ENCODE results near the gene MAP7. TPM values are rescaled to one million over a fixed set of nuclear protein-coding genes. Genes with fewer than 3 reads are reported as not detected.

MAP7 gene
- total and polyA plus RNA-seq, 2 experiments from 2014 or later, result 0.76 to 0.79 TPM

GRCh38 chr6:136475686-136476085 lies 74.5 kb downstream of the MAP7 start:
- H3K36me3 ChIP-seq (ENCODE audit: low read depth), result no peaks in the 10 kb centered on the region
- no peak overlapping the region for H3K9ac ChIP-seq
- H4K20me1 ChIP-seq (ENCODE audit: insufficient read depth), result no peaks in the 10 kb centered on the region
- in situ Hi-C loops (cut with MboI), result no loop called here
- 68 to 79% methylated on average over 4 of the region's 4 CpGs for WGBS, 2 experiments (ENCODE audit: low coverage in 1 of 2, low lambda C conversion rate in 2 of 2, missing lambda C conversion rate in 2 of 2)
- no peak overlapping the region for H3K4me2 ChIP-seq (ENCODE audit: unreplicated experiment)
- H2AFZ ChIP-seq, result no peak overlapping the region
- no peaks in the 10 kb centered on the region for H3F3A ChIP-seq (ENCODE audit: insufficient read depth)
- no peak for DNase-seq
- H3K27ac ChIP-seq, result no peak overlapping the region
- no peaks in the 10 kb centered on the region for H3K9me3 ChIP-seq (ENCODE audit: low read depth)
- H3K79me2 ChIP-seq (ENCODE audit: insufficient read depth), result no peaks in the 10 kb centered on the region
- TF ChIP-seq EZH2phosphoT487 (IDR thresholded peaks at IDR 0.05; ENCODE audit: insufficient read depth, low read depth) (no peak), EZH2 (IDR thresholded peaks at IDR 0.05; ENCODE audit: insufficient read depth, poor library complexity, severe bottlenecking) (no peak)
- no peaks in the 10 kb centered on the region for H3K27me3 ChIP-seq (replicated peaks; ENCODE audit: insufficient read depth)
- H3K9me2 ChIP-seq (ENCODE audit: insufficient read depth), result no peaks in the 10 kb centered on the region
- no peaks in the 10 kb centered on the region; the same call in 1 of the 2 replicates for H3K4me1 ChIP-seq (ENCODE audit: insufficient read depth)
- H3K4me3 ChIP-seq, result no peak overlapping the region

GRCh38 chr6:136474241-136474640 lies 76.0 kb downstream of the MAP7 start:
- Histone ChIP-seq H3K4me1 (ENCODE audit: insufficient read depth) (no peaks in the 10 kb centered on the region; the same call in 1 of the 2 replicates), H3K27me3 (replicated peaks; ENCODE audit: insufficient read depth) (no peaks in the 10 kb centered on the region)

GRCh38 chr6:136471922-136472321 lies 78.3 kb downstream of the MAP7 start:
- Histone ChIP-seq H3F3A (ENCODE audit: insufficient read depth) (no peaks in the 10 kb centered on the region), H3K4me3 (no peak overlapping the region), H4K20me1 (ENCODE audit: insufficient read depth) (no peaks in the 10 kb centered on the region), H3K27me3 (replicated peaks; ENCODE audit: insufficient read depth) (no peaks in the 10 kb centered on the region), H3K36me3 (ENCODE audit: low read depth) (no peaks in the 10 kb centered on the region), H3K4me2 (ENCODE audit: unreplicated experiment) (no peak overlapping the region), H3K79me2 (ENCODE audit: insufficient read depth) (no peaks in the 10 kb centered on the region), H3K9me2 (ENCODE audit: insufficient read depth) (no peaks in the 10 kb centered on the region), H2AFZ (no peak overlapping the region), H3K9ac (no peak overlapping the region), H3K4me1 (ENCODE audit: insufficient read depth) (no peaks in the 10 kb centered on the region; the same call in 1 of the 2 replicates), H3K9me3 (ENCODE audit: low read depth) (no peaks in the 10 kb centered on the region), H3K27ac (no peak overlapping the region)
- WGBS, 2 experiments (ENCODE audit: low coverage in 1 of 2, low lambda C conversion rate in 2 of 2, missing lambda C conversion rate in 2 of 2), result 89 to 94% methylated on average over 1 of the region's 1 CpG
- in situ Hi-C loops (cut with MboI), result no loop called here
- DNase-seq, result no peak
- no peak for TF ChIP-seq EZH2phosphoT487 (IDR thresholded peaks at IDR 0.05; ENCODE audit: insufficient read depth, low read depth)
- no peak for TF ChIP-seq EZH2 (IDR thresholded peaks at IDR 0.05; ENCODE audit: insufficient read depth, poor library complexity, severe bottlenecking)

More at GRCh38 chr6:136474241-136474640, 76.0 kb downstream of the MAP7 start:
- H3K4me3 ChIP-seq, result no peak overlapping the region
- no peak for TF ChIP-seq EZH2 (IDR thresholded peaks at IDR 0.05; ENCODE audit: insufficient read depth, poor library complexity, severe bottlenecking)
- no peak for TF ChIP-seq EZH2phosphoT487 (IDR thresholded peaks at IDR 0.05; ENCODE audit: insufficient read depth, low read depth)
- H3K36me3 ChIP-seq (ENCODE audit: low read depth), result no peaks in the 10 kb centered on the region
- no peaks in the 10 kb centered on the region for H3K79me2 ChIP-seq (ENCODE audit: insufficient read depth)
- in situ Hi-C loops (cut with MboI), result no loop called here
- H3K9me2 ChIP-seq (ENCODE audit: insufficient read depth), result no peaks in the 10 kb centered on the region
- no peaks in the 10 kb centered on the region for H3K9me3 ChIP-seq (ENCODE audit: low read depth)
- no peak overlapping the region for H3K9ac ChIP-seq
- 73 to 78% methylated on average over 6 of the region's 6 CpGs for WGBS, 2 experiments (ENCODE audit: low coverage in 1 of 2, low lambda C conversion rate in 2 of 2, missing lambda C conversion rate in 2 of 2)
- no peak overlapping the region for H3K27ac ChIP-seq
- no peaks in the 10 kb centered on the region for H4K20me1 ChIP-seq (ENCODE audit: insufficient read depth)
- H3K4me2 ChIP-seq (ENCODE audit: unreplicated experiment), result no peak overlapping the region
- no peak overlapping the region for H2AFZ ChIP-seq
- no peak for DNase-seq
- no peaks in the 10 kb centered on the region for H3F3A ChIP-seq (ENCODE audit: insufficient read depth)

GRCh38 chr6:136471372-136471771 lies 78.8 kb downstream of the MAP7 start:
- DNase-seq, result peak; percentile 11
- H3K9me2 ChIP-seq (ENCODE audit: insufficient read depth), result no peaks in the 10 kb centered on the region
- H3K9me3 ChIP-seq (ENCODE audit: low read depth), result no peaks in the 10 kb centered on the region
- no peaks in the 10 kb centered on the region for H3K27me3 ChIP-seq (replicated peaks; ENCODE audit: insufficient read depth)
- H3K79me2 ChIP-seq (ENCODE audit: insufficient read depth), result no peaks in the 10 kb centered on the region
- no peaks in the 10 kb centered on the region for H4K20me1 ChIP-seq (ENCODE audit: insufficient read depth)
- H2AFZ ChIP-seq, result no peak overlapping the region
- no peak overlapping the region for H3K9ac ChIP-seq
- no peaks in the 10 kb centered on the region for H3K36me3 ChIP-seq (ENCODE audit: low read depth)
- TF ChIP-seq EZH2phosphoT487 (IDR thresholded peaks at IDR 0.05; ENCODE audit: insufficient read depth, low read depth), result no peak
- TF ChIP-seq EZH2 (IDR thresholded peaks at IDR 0.05; ENCODE audit: insufficient read depth, poor library complexity, severe bottlenecking), result no peak
- no peak overlapping the region for H3K4me2 ChIP-seq (ENCODE audit: unreplicated experiment)
- H3K4me1 ChIP-seq (ENCODE audit: insufficient read depth), result no peaks in the 10 kb centered on the region; the same call in 1 of the 2 replicates
- no peaks in the 10 kb centered on the region for H3F3A ChIP-seq (ENCODE audit: insufficient read depth)
- H3K4me3 ChIP-seq, result no peak overlapping the region
- 71 to 74% methylated on average over 5 of the region's 5 CpGs for WGBS, 2 experiments (ENCODE audit: low coverage in 1 of 2, low lambda C conversion rate in 2 of 2, missing lambda C conversion rate in 2 of 2)
- no peak overlapping the region for H3K27ac ChIP-seq
- in situ Hi-C loops (cut with MboI), result no loop called here

GRCh38 chr6:136470044-136470443 lies 80.2 kb downstream of the MAP7 start:
- TF ChIP-seq EZH2phosphoT487 (IDR thresholded peaks at IDR 0.05; ENCODE audit: insufficient read depth, low read depth), result no peak
- no peak for TF ChIP-seq EZH2 (IDR thresholded peaks at IDR 0.05; ENCODE audit: insufficient read depth, poor library complexity, severe bottlenecking)
- Histone ChIP-seq H4K20me1 (ENCODE audit: insufficient read depth) (no peaks in the 10 kb centered on the region), H3K27me3 (replicated peaks; ENCODE audit: insufficient read depth) (no peaks in the 10 kb centered on the region), H3K4me1 (ENCODE audit: insufficient read depth) (no peaks in the 10 kb centered on the region; the same call in 1 of the 2 replicates), H3K36me3 (ENCODE audit: low read depth) (no peaks in the 10 kb centered on the region), H3K9me2 (ENCODE audit: insufficient read depth) (no peaks in the 10 kb centered on the region), H3K27ac (no peak overlapping the region), H3K4me2 (ENCODE audit: unreplicated experiment) (no peak overlapping the region), H3K9ac (no peak overlapping the region), H3F3A (ENCODE audit: insufficient read depth) (no peaks in the 10 kb centered on the region), H3K79me2 (ENCODE audit: insufficient read depth) (no peaks in the 10 kb centered on the region), H3K4me3 (no peak overlapping the region), H3K9me3 (ENCODE audit: low read depth) (no peaks in the 10 kb centered on the region), H2AFZ (no peak overlapping the region)
- in situ Hi-C loops (cut with MboI), result no loop called here
- DNase-seq, result no peak
- WGBS, 2 experiments (ENCODE audit: low coverage in 1 of 2, low lambda C conversion rate in 2 of 2, missing lambda C conversion rate in 2 of 2), result 78 to 85% methylated on average over 5 of the region's 5 CpGs

Measured in GM23248 (cell line).